Panc1 (cell line): ENCODE measurements around the gene RING1.

Source experiments
- POLR2AphosphoS5 ChIP-seq: IDR thresholded peaks from 2 replicates; pipeline ENCODE4 v1.6.1; 2012; ENCODE audit warnings: mild to moderate bottlenecking, low read depth, low read length, moderate library complexity
- REST ChIP-seq, 2 experiments: IDR thresholded peaks; 2 replicates each; pipeline ENCODE4 v1.6.1; 2011 to 2012; ENCODE audit warnings: low read depth in 2 of 2, control low read depth in 1 of 2, low read length in 1 of 2, mild to moderate bottlenecking in 1 of 2, moderate library complexity in 1 of 2; ENCODE audit not compliant: insufficient read depth in 1 of 2
- SIN3A ChIP-seq: IDR thresholded peaks from 2 replicates; pipeline ENCODE4 v1.6.1; 2012; ENCODE audit warnings: low read depth, mild to moderate bottlenecking, low read length, moderate library complexity, borderline replicate concordance; ENCODE audit not compliant: insufficient read depth
- TCF7L2 ChIP-seq: IDR thresholded peaks from 2 replicates; pipeline ENCODE4 v1.6.1; 2011; ENCODE audit warnings: mild to moderate bottlenecking, low read depth, low read length, inconsistent platforms
- TF ChIP-seq, protein P1 (sequence below): fragments of 450-650 bp; IDR thresholded peaks from 2 replicates; pipeline ENCODE4 v1.5.1; 2017; ENCODE audit warnings: mild to moderate bottlenecking

GRCh38 chr6:33251395-33252012 lies 43.2 kb downstream of the RING1 start:
- TF ChIP-seq, protein P1, sequence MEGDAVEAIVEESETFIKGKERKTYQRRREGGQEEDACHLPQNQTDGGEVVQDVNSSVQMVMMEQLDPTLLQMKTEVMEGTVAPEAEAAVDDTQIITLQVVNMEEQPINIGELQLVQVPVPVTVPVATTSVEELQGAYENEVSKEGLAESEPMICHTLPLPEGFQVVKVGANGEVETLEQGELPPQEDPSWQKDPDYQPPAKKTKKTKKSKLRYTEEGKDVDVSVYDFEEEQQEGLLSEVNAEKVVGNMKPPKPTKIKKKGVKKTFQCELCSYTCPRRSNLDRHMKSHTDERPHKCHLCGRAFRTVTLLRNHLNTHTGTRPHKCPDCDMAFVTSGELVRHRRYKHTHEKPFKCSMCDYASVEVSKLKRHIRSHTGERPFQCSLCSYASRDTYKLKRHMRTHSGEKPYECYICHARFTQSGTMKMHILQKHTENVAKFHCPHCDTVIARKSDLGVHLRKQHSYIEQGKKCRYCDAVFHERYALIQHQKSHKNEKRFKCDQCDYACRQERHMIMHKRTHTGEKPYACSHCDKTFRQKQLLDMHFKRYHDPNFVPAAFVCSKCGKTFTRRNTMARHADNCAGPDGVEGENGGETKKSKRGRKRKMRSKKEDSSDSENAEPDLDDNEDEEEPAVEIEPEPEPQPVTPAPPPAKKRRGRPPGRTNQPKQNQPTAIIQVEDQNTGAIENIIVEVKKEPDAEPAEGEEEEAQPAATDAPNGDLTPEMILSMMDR: no peak
- no peak for TF ChIP-seq POLR2AphosphoS5
- TF ChIP-seq SIN3A: no peak
- TF ChIP-seq REST (IDR thresholded peaks at IDR 0.05; ENCODE audit: insufficient read depth in 1 of 2, low read depth in 2 of 2, low read length in 1 of 2): no peak
- TF ChIP-seq TCF7L2: no peak
